ENCODE data around the gene GIN1. TPM values are rescaled to one million over a fixed set of nuclear protein-coding genes. Genes with fewer than 3 reads are reported as not detected.

Gene GIN1
- total RNA-seq, 2 donors from 2014 or later: 5.6 to 8.5 TPM

DNA sequence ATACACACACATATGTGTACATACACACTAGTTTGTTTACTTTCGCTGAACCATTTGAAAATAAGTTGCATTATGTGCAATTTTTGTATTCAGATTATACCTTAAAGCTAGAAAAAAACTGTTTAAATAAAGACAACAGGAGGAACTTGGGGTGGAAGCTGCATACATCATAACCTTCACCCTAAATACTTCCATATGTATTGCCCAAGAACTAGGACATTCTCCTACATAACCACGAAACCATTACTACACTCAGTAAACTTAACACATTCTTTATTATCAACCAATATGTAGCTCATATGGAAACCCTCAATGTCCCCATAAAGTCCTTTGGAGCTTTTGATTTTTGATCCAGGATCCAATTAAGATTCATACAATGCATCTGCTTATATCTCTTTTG is 83.3 kb downstream of the GIN1 start:
- no peak overlapping the region for H3K4me3 Mint-ChIP-seq
- H3K36me3 Mint-ChIP-seq (ENCODE audit: low read depth): peaks cover 12% of the 10 kb centered on the region
- H3K9me3 Mint-ChIP-seq: no peaks in the 10 kb centered on the region
- no peak for ATAC-seq (replicated peaks)
- H3K4me1 Mint-ChIP-seq: no peaks in the 10 kb centered on the region
- no peaks in the 10 kb centered on the region for H3K27me3 Mint-ChIP-seq
- H3K27ac Mint-ChIP-seq: no peak overlapping the region

Other genes starting within 250 kb of the GIN1 start
- 10 to 100 TPM; 47.1 to 53.3 TPM for gene PPIP5K2, start 163 bp upstream of the GIN1 start, total RNA-seq
- gene MACIR, start 138.6 kb upstream of the GIN1 start, total RNA-seq: 1 to 10 TPM; 5.2 to 9.7 TPM

Measured in activated T-helper 17 cell treated with anti-CD3 and anti-CD28 coated beads, Interleukin-2, amount 50 U/mL, for 72 hours (primary cell).